ENCODE results near the gene ZRANB2.

Gene ZRANB2

DNA sequence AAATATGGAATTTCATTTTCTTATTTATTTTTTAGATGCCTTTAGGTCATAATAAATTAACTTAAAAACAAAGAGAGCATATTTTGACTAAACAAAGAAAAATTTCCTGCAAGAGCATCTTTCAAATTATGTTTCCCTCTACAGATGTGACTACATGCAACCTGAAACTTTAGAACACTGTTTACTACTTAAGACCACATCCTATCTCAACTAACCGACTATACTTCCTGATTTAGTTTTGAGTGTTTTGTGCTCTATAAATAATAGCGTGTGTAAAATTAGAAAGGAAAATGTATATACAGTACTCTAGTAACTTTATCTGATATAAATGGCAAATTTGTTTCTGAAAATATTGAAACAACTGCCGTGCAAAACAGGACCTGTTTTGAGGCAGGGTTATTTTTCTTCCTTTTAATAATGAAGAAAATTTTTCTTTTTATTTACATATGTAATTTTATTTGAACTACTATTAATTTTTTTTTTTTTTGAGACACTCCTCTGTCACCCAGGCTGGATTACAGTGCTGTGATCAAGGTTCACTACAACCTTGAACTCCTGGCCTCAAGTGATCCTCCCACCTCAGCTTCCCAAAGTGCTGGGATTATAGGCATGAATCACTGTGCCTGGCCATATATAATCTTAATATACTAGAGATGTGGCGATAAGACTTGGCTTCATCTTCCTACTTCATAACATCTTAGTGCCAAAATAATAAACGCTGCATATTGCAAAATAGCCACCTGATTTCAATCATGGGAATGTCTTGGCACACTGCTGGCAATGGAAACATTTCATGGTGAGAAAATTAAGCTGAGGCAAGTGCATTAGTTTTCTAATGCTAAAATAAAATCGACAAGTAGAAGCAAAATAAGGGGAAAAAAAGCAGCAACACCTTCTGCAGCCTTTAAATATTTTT is 12.3 kb downstream of the ZRANB2 start:
- DNase-seq (ENCODE audit: low spot score), result no peak

DNA sequence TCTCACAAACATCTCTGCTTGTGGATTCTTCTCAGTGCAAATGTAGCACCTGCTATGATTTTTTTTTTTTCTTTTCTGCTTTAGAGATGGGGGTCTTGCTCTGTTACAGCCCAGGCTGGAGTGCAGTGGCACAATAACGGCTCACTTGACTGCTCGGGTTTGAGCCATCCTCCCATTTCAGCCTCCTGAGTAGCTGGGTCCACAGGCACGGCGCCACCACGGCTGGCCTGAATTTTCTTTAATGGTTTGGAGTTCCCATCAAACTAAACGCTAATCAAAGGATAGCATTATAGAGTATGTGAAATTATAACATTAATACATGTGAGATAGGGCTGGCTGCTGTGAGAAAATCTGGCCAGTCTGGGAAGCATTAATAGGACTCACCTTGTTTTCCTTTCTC is 26.0 kb downstream of the ZRANB2 start:
- no peak for DNase-seq (ENCODE audit: low spot score)

- DNase-seq (ENCODE audit: low spot score), result no peak
Observed at GRCh38 chr1:71054281-71054731, 26.5 kb downstream of the ZRANB2 start.

DNA sequence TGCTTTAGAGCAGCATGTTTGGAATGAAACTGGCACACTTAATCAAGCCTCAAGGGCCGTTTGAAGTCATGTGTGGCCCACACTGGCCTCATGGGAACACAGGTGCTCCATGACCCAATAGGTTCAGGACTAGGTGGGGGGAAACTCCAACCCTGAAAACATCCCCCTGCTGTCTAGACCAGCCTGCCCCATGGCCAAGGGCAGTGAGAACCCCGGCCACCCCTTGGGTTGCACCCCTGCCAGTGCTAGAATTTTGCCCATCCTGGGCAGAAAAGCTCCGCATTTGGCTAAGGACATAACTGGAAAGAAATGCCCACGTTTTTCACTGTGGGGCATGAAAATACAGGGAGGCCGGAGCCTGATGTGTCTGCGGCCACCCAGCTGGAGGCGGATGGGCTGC is 27.1 kb downstream of the ZRANB2 start:
- no peak for DNase-seq (ENCODE audit: low spot score)

DNA sequence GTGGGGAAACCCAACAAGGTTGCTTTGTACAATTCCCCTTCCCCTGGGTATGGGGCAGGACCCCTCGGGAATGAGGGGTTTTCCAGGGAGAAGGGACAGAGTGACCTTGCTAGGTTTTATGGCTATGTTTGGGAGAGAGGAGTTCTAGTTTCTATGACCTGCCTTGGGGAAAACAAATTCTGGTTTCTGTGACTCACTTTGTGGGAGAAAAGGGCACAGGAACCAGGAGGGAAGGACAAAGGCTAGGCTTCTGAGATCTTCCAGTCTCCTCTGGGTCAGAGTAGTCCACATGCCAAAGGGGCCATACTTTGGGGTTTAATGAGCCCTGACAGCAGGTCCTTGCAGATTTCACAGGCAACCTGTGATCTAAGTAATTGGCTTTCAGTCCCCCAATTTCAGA is 27.7 kb downstream of the ZRANB2 start:
- no peak for DNase-seq (ENCODE audit: low spot score)

DNA sequence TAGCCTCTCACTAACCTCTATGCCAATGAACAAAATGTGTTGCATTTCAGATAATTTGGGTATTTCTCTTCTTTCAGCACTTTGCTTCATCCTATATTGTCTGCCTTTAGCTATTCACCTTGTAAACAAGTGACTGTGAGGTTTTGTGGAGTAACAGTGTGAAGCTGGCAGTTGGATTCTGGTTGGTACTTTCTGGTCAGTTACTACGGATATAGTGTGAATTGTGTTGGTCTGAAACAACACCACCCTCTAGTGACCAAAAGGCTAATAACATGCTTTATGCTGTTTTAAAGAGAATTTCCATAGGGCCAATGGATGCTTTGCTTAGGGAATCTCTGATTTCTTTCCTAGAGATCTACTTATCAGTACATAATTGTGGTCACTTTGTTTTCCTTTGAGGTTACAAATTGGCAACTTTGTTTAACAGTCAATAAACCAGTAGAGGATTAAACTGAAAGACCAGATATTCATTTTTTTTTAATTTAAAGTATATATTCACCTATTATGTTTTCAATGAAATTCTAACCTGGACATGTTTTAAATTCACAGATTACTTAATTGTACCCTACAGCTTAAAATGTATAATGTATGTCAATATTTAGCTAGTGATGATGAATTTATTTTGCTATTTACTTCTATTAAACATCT is 30.8 kb downstream of the ZRANB2 start:
- peak; percentile 76 for DNase-seq (ENCODE audit: low spot score)

- no peak for DNase-seq (ENCODE audit: low spot score)
Observed at GRCh38 chr1:71047635-71048607, 32.9 kb downstream of the ZRANB2 start, which contains the start of gene PTGER3. TSS of gene PTGER3 (minus strand) at chr1:71047816. CDS start at chr1:71047577, 239 bp downstream.

GRCh38 chr1:71046891-71047634 is 33.8 kb downstream of the ZRANB2 start:
- no peak for DNase-seq (ENCODE audit: low spot score)

DNA sequence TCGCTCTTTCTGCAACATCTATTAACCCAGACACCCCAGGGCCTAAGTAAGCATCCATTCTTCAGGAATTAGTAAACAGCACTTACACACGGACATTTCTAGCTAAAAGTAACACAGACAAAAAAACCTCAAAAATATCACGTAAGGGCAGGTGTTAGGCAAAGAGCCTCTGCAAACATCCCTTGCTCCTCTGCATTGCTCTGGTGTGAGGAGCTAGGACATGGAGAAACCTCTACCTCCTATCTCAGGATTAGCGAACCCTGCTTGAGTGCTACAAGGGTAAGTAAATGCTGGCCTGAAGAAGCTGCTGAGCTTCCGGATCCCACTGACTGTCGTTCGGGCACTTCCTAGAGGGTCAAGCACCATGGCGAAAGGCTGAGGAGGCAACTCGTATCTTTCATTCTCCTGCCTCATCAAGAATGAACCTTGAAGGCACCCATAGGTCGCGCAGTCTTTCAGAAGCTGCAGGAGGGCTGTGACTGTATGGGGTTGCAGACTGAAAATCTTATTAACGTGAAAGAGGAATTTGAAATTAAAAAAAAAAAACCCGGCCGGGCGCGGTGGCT is 35.3 kb downstream of the ZRANB2 start:
- no peak for DNase-seq (ENCODE audit: low spot score)

DNA sequence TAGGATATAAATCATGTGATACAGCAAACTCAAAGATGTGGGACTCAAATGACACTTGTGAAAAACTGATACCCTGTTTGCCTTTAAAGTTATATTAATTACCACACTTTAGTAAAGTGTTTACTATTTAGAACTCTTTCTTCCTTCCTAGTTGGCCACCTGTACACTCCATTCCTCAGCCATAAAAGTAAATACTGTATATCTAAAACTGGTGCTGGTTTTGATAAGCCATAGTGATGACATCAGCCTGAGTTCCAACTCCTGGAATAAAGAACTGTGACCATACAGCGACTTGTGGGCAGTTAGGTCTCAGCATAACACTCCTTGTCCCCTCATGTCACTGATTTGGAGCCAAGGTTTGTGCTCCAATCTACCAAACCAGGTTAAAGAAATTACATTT is 36.0 kb downstream of the ZRANB2 start:
- DNase-seq (ENCODE audit: low spot score), result no peak

DNA sequence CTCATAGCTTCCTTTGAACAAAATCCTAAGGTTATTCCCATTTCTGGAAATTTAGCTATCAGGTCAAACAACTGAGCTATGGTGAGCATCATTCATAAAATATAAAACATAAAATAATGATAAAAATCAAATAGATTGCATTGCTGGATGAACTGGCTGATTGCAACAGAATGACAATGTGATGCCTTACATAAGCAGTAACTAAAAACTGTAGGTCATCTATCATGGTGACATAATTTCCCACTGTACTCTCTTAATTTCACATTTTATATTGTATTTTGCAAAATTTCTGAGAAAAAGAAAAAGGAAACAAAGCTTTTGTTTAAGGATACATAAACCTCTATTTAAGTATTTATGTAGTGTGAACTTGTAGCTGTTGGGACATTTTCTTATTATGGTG is 37.8 kb downstream of the ZRANB2 start:
- no peak for DNase-seq (ENCODE audit: low spot score)

DNA sequence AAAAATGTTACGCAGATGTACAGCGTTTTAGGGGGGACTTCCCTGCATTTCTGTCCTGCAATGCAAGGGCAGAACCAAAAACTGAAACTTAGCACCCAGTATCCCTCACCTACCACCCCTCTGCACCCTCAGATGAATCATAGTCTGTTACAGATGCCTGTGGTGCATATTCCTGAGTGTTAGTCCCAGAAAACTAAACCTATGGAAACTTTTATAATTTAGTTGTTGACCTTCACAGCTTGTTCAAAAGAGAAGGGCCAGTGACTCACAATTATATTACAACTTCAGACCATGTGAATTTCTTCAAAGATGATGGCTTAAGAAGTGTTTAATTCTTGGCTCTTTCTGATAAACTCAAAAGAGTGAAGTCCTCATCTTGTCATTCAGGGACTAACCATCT is 39.0 kb downstream of the ZRANB2 start:
- no peak for DNase-seq (ENCODE audit: low spot score)

GRCh38 chr1:71039661-71040262 is 41.1 kb downstream of the ZRANB2 start:
- DNase-seq (ENCODE audit: low spot score), result no peak

GRCh38 chr1:71038942-71039341 is 41.9 kb downstream of the ZRANB2 start:
- DNase-seq (ENCODE audit: low spot score), result no peak

DNA sequence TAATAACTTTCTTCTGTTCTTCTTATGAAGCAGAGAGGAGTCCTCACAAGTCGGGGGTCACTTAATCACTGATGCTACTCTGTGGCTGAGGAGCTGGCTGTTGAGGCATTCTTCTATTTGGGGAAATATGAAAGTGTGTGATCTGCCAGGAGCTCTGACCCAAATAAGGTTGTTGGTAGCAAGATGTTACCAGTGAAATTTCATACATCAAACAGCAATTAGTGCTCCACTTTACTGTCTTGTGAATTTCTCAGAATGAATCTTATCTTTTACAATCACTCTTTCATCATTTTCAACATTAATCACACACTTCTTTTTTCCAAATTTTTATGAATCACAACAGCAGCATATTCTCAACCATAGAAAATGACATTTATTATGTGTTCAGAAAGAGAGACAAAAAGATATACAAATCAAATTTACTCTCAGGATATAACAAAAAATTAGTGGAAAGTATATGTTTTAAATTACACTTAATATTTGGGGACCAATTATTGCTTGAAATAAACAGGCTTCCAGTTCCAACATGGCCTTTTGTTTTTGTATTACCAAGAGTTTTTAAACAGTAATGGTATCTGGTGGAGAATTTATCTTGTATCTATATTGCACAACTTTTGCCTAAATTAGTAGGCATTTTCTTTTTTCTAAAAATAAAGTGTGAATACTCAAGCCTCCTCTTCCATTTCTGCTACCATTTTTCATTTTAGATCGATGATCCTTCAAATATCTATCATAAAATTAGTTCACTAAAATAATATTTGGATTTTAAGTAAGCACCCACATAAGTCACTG is 42.8 kb downstream of the ZRANB2 start:
- DNase-seq (ENCODE audit: low spot score), result no peak

DNA sequence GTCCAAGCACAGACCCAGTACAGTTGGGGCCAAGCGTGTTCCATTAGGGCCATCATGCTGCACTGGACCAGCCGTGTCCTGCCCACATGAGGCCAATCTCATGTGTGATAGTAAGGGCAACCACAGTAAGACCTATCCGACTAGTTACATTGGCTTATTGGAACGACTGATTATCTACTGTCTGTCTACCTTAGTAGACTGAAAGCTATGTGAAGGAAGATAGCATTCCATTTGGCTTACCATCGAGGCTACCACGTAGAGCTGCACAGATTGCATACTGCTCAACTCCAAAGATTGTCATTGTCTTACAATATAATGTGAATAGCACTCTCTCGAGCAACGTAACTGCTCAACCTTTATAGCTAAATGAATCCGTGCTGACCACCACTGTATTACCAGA is 43.8 kb downstream of the ZRANB2 start:
- DNase-seq (ENCODE audit: low spot score), result no peak

DNA sequence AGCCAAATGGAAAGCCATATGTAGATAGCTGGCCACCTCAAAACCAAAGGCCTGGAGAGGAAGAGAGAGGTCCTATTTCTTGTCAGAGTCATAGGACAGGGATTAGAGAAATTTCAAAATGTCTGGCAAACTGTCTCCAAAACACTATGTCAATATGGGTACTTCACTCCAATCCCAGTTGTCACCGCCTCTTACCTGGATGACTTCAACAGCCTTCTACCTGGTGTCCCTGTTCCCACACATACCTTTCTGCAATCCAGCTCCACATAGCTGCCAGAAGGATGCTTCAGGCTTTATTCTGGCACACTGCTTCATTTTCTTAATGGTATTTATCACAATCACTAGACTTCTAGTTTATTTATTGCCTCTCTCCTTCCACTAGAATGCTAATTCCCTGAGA is 47.7 kb downstream of the ZRANB2 start:
- DNase-seq (ENCODE audit: low spot score), result no peak

DNA sequence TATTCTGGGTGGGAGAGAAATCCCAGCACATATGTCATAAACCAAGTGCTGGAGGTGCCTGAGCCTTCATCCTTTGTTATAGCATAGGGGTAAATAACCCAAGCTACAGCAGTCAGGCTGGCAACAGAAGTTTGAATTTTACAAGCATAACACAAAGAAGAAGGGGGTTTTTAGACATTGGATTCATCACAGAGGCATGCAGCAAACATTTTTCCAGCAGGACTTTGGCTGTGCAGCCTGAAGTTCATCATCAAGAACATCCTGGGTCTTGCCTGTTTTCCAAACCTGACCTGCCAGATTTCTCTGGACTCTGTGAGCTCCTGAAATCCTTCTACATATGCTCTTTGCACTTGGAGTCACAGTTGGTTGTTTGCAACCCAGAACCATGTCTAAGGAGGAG is 49.4 kb downstream of the ZRANB2 start:
- no peak for DNase-seq (ENCODE audit: low spot score)

DNA sequence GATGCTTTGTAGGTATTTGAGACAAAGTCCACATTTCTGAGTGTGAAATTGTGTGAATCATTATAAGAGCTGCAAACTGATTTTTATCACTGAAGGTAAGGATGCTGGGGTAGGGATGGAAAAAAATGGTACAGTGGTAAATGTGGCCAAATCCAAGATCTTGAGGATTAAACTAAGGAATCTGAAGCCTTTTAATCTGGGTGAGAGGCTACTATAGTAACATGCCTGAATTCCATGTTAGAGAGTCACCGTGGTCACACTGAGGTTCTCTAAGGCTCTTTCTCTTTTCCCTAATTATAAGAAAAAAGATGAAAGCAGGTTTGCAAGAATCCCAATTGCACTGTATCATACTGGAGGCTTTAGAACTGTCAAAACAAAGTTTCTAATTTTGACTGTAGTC is 50.8 kb downstream of the ZRANB2 start:
- DNase-seq (ENCODE audit: low spot score), result no peak

DNA sequence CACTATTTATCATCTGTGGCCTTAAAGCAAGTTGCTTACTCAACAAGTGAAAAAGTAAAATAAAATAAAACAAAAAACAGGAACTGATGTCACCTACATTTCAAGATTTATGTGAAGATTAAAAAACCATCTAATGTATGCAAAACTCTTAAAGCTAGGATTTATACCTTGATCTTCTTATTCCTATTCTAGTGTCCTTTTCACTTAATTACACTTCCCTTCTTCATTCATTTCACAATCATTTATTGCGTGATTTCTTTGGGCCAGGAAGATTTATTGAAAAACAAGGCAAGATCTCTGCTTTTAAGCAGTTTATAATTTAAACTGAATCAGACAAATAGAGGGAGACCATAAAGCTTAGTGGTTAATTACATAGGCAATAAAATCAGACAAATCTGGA is 51.9 kb downstream of the ZRANB2 start:
- DNase-seq (ENCODE audit: low spot score), result no peak
